Neural cell (in vitro differentiated cells): ENCODE measurements around the gene SS18L1. TPM values are rescaled to one million over a fixed set of nuclear protein-coding genes. Genes with fewer than 3 reads are reported as not detected.

Experiments used
- H2AFZ ChIP-seq: fragments of 200-600, 300-800 bp; sonication (generic), shearing (Covaris generic); 2 replicates; pipeline ENCODE4 v1.6.0; 2014; ENCODE audit warnings: low read depth, mild to moderate bottlenecking, antibody characterized with exemption, low read length, moderate library complexity
- H3F3A ChIP-seq: fragments of 200-600 bp; shearing (Covaris generic); 2 replicates; pipeline ENCODE4 v1.6.1; 2016; ENCODE audit warnings: mild to moderate bottlenecking, moderate library complexity, mixed read lengths, antibody characterized with exemption, low read length; ENCODE audit not compliant: insufficient read depth, poor library complexity, severe bottlenecking
- H3K27ac ChIP-seq: fragments of 200-600, 300-800 bp; sonication (generic), shearing (Covaris generic); 2 replicates; pipeline ENCODE4 v1.5.1; 2014; ENCODE audit warnings: mild to moderate bottlenecking, low read length, moderate library complexity
- H3K27me3 ChIP-seq: fragments of 300-800, 200-600 bp; sonication (generic), shearing (Covaris generic); 2 replicates; pipeline ENCODE4 v1.6.0; 2014; ENCODE audit warnings: mild to moderate bottlenecking, low read depth, low read length, moderate library complexity; ENCODE audit not compliant: insufficient read depth
- H3K36me3 ChIP-seq: fragments of 300-800, 200-600 bp; sonication (generic), shearing (Covaris generic); 2 replicates; pipeline ENCODE4 v1.5.1; 2014; ENCODE audit warnings: mild to moderate bottlenecking, antibody characterized with exemption, low read length, moderate library complexity; ENCODE audit not compliant: insufficient read depth
- H3K4me2 ChIP-seq: fragments of 300-800, 200-600 bp; sonication (generic), shearing (Covaris generic); 2 replicates; pipeline ENCODE4 v1.6.0; 2014; ENCODE audit warnings: mild to moderate bottlenecking, low read length
- H3K4me3 ChIP-seq: fragments of 300-800, 200-600 bp; sonication (generic), shearing (Covaris generic); 2 replicates; pipeline ENCODE4 v1.5.1; 2014; ENCODE audit warnings: mild to moderate bottlenecking, low read length, moderate library complexity
- H3K79me2 ChIP-seq: fragments of 200-600 bp; shearing (Covaris generic); replicated peaks from 2 replicates; pipeline ENCODE4 v1.6.0; 2014; ENCODE audit warnings: mild to moderate bottlenecking, low read length, moderate library complexity; ENCODE audit not compliant: insufficient read depth
- H3K9ac ChIP-seq: fragments of 300-800, 200-600 bp; sonication (generic), shearing (Covaris generic); 2 replicates; pipeline ENCODE4 v1.6.1; 2016; ENCODE audit warnings: mild to moderate bottlenecking, low read length, mixed read lengths
- H3K9me2 ChIP-seq: fragments of 200-600 bp; shearing (Covaris generic); 2 replicates; pipeline ENCODE4 v1.6.1; 2016; ENCODE audit warnings: mild to moderate bottlenecking, low read length, mixed read lengths; ENCODE audit not compliant: insufficient read depth
- H3K9me3 ChIP-seq: fragments of 200-600, 300-800 bp; sonication (generic), shearing (Covaris generic); 2 replicates; pipeline ENCODE4 v1.6.1; 2016; ENCODE audit warnings: mild to moderate bottlenecking, mixed run types, low read length, moderate library complexity, mixed read lengths
- H4K20me1 ChIP-seq: fragments of 200-600 bp; shearing (Covaris generic); 2 replicates; pipeline ENCODE4 v1.6.1; 2016; ENCODE audit warnings: mild to moderate bottlenecking, mixed run types; ENCODE audit not compliant: insufficient read depth
- EP300 ChIP-seq: fragments of 450-650 bp; conservative IDR thresholded peaks from 2 replicates; pipeline ENCODE4 v1.6.1; 2014; ENCODE audit warnings: antibody characterized with exemption, mild to moderate bottlenecking, moderate library complexity; ENCODE audit not compliant: poor library complexity, severe bottlenecking
- EZH2 ChIP-seq: fragments of 200-600, 300-800 bp; shearing (Covaris generic), sonication (generic); IDR thresholded peaks from 2 replicates; pipeline ENCODE4 v1.6.1; 2014; ENCODE audit warnings: antibody characterized with exemption, low read length, borderline replicate concordance, mild to moderate bottlenecking; ENCODE audit not compliant: insufficient read depth, poor library complexity, severe bottlenecking
- MXI1 ChIP-seq: fragments of 450-650 bp; conservative IDR thresholded peaks from 2 replicates; pipeline ENCODE4 v1.6.1; 2014; ENCODE audit warnings: antibody characterized with exemption, mild to moderate bottlenecking; ENCODE audit not compliant: poor library complexity, severe bottlenecking
- POLR2AphosphoS5 ChIP-seq: IDR thresholded peaks from 2 replicates; pipeline ENCODE4 v1.6.1; 2012
- RAD21 ChIP-seq: fragments of 450-650 bp; conservative IDR thresholded peaks from 2 replicates; pipeline ENCODE4 v1.6.1; 2014; ENCODE audit warnings: antibody characterized with exemption, mild to moderate bottlenecking, moderate library complexity
- SMC3 ChIP-seq: fragments of 450-650 bp; conservative IDR thresholded peaks from 2 replicates; pipeline ENCODE4 v1.6.1; 2014; ENCODE audit warnings: antibody characterized with exemption, mild to moderate bottlenecking, moderate library complexity; ENCODE audit not compliant: poor library complexity
- TAF1 ChIP-seq: IDR thresholded peaks from 2 replicates; pipeline ENCODE4 v1.6.1; 2012; ENCODE audit warnings: low read depth
- polyA plus RNA-seq: library from polyadenylated mRNA; depleted of rRNA; stranded (reverse); fragments of >200 nt; gene quantifications from 2 replicates; pipeline ENCODE4 v1.2.3, GENCODE V29; 2014
- TF ChIP-seq, protein P1 (sequence below): IDR thresholded peaks from 2 replicates; pipeline ENCODE4 v1.6.1; 2012; ENCODE audit warnings: borderline replicate concordance
- TF ChIP-seq, protein P2 (sequence below): fragments of 450-650 bp; IDR thresholded peaks from 2 replicates; pipeline ENCODE4 v1.5.1; 2014; ENCODE audit warnings: antibody characterized with exemption, mild to moderate bottlenecking, moderate library complexity; ENCODE audit not compliant: poor library complexity, severe bottlenecking

The SS18L1 gene
- polyA plus RNA-seq, 1 donor from 2014 or later, result 117 TPM

DNA sequence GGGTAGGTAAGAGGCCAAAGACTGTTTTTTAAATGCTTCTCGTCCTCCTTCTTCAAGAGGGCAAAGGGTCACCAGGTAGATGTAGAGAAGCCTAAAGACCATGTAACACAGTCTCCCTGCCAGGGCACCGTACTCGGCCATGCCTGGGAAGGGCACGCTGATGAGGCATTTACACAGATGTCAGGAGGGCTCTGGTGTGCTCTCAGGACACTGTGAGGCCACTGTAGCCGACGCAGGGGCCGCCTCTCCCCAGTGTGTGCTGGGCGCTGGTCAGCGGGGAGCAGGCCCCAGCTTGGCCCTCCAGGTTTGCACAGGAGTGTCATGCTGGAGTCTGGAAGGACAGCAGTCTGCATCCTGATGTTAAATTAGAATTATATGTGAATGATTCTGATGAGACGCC lies 32.1 kb downstream of the SS18L1 start:
- TF ChIP-seq RAD21 (no peak), EZH2 (no peak), EP300 (no peak), MXI1 (no peak), TAF1 (no peak), POLR2AphosphoS5 (no peak), SMC3 (no peak)
- TF ChIP-seq, protein P1, sequence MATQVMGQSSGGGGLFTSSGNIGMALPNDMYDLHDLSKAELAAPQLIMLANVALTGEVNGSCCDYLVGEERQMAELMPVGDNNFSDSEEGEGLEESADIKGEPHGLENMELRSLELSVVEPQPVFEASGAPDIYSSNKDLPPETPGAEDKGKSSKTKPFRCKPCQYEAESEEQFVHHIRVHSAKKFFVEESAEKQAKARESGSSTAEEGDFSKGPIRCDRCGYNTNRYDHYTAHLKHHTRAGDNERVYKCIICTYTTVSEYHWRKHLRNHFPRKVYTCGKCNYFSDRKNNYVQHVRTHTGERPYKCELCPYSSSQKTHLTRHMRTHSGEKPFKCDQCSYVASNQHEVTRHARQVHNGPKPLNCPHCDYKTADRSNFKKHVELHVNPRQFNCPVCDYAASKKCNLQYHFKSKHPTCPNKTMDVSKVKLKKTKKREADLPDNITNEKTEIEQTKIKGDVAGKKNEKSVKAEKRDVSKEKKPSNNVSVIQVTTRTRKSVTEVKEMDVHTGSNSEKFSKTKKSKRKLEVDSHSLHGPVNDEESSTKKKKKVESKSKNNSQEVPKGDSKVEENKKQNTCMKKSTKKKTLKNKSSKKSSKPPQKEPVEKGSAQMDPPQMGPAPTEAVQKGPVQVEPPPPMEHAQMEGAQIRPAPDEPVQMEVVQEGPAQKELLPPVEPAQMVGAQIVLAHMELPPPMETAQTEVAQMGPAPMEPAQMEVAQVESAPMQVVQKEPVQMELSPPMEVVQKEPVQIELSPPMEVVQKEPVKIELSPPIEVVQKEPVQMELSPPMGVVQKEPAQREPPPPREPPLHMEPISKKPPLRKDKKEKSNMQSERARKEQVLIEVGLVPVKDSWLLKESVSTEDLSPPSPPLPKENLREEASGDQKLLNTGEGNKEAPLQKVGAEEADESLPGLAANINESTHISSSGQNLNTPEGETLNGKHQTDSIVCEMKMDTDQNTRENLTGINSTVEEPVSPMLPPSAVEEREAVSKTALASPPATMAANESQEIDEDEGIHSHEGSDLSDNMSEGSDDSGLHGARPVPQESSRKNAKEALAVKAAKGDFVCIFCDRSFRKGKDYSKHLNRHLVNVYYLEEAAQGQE, result no peak
- TF ChIP-seq, protein P2, sequence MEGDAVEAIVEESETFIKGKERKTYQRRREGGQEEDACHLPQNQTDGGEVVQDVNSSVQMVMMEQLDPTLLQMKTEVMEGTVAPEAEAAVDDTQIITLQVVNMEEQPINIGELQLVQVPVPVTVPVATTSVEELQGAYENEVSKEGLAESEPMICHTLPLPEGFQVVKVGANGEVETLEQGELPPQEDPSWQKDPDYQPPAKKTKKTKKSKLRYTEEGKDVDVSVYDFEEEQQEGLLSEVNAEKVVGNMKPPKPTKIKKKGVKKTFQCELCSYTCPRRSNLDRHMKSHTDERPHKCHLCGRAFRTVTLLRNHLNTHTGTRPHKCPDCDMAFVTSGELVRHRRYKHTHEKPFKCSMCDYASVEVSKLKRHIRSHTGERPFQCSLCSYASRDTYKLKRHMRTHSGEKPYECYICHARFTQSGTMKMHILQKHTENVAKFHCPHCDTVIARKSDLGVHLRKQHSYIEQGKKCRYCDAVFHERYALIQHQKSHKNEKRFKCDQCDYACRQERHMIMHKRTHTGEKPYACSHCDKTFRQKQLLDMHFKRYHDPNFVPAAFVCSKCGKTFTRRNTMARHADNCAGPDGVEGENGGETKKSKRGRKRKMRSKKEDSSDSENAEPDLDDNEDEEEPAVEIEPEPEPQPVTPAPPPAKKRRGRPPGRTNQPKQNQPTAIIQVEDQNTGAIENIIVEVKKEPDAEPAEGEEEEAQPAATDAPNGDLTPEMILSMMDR, result no peak
- no peaks in the 10 kb centered on the region for H3K36me3 ChIP-seq
- no peaks in the 10 kb centered on the region for H3F3A ChIP-seq

DNA sequence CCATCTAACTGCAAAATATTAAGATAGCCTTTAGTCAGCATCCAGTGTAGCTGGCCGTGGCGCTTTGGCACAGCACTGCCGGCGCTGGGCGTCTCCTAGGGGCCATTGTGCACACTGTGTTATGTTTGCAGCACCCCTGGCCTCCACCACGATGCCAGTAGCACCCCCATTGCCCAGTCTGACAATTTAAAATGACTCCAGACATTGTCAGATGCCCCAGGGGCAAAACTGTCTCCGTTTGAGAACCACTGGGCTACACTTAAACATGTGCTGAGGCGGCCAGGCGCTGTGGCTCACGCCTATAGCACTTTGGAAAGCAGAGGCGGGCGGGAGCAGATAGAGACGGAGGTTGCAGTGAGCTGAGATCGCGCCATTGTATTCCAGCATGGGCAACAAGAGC lies 33.3 kb downstream of the SS18L1 start:
- H4K20me1 ChIP-seq, result no peaks in the 10 kb centered on the region
- no peaks in the 10 kb centered on the region for H3K9me2 ChIP-seq
- no peak overlapping the region for H3K27ac ChIP-seq
- H3K36me3 ChIP-seq, result no peaks in the 10 kb centered on the region
- no peak overlapping the region for H2AFZ ChIP-seq
- no peaks in the 10 kb centered on the region for H3K27me3 ChIP-seq
- TF ChIP-seq EZH2 (no peak), POLR2AphosphoS5 (no peak), TAF1 (no peak)
- TF ChIP-seq, protein P1, result no peak
- H3K9ac ChIP-seq, result no peak overlapping the region
- H3F3A ChIP-seq, result no peaks in the 10 kb centered on the region
- no peaks in the 10 kb centered on the region for H3K9me3 ChIP-seq
- no peaks in the 10 kb centered on the region for H3K79me2 ChIP-seq
- no peak overlapping the region for H3K4me3 ChIP-seq
- no peak overlapping the region for H3K4me2 ChIP-seq

More for the DNA sequence above, 32.1 kb downstream of the SS18L1 start:
- Histone ChIP-seq H3K4me3 (no peak overlapping the region), H3K79me2 (no peaks in the 10 kb centered on the region), H3K9ac (no peak overlapping the region), H3K9me3 (no peaks in the 10 kb centered on the region), H3K9me2 (no peaks in the 10 kb centered on the region), H2AFZ (no peak overlapping the region), H3K27me3 (no peaks in the 10 kb centered on the region), H4K20me1 (no peaks in the 10 kb centered on the region), H3K27ac (no peak overlapping the region), H3K4me2 (no peak overlapping the region)
